HG03354 (cell line): ENCODE results near the gene RTN4IP1.
"Not testable (repeated sequence)": the region's sequence is repeated elsewhere in the genome, so short reads cannot be mapped to it uniquely, and the experiment has no call there.

ENCODE experiments used
- ATAC-seq: cut with Tn5 transposase; IDR thresholded peaks from one replicate; pipeline ENCODE4 v1.9.1; 2021; ENCODE audit warnings: mild to moderate bottlenecking; ENCODE audit not compliant: unreplicated experiment, poor library complexity, severe bottlenecking

The RTN4IP1 gene

GRCh38 chr6:106591111-106591825, 38.0 kb downstream of the RTN4IP1 start:
- ATAC-seq = no peak

GRCh38 chr6:106588937-106589336, 40.4 kb downstream of the RTN4IP1 start:
- not testable (repeated sequence) for ATAC-seq

- ATAC-seq = no peak
Observed at GRCh38 chr6:106586815-106587415, 42.4 kb downstream of the RTN4IP1 start.

GRCh38 chr6:106581468-106581867, 47.8 kb downstream of the RTN4IP1 start:
- no peak for ATAC-seq

- ATAC-seq = no peak
Observed at GRCh38 chr6:106579281-106579680, 50.0 kb downstream of the RTN4IP1 start.

GRCh38 chr6:106574741-106575458, 54.4 kb downstream of the RTN4IP1 start:
- ATAC-seq = no peak

- ATAC-seq = no peak
Observed at GRCh38 chr6:106572875-106573585, 56.3 kb downstream of the RTN4IP1 start.

- ATAC-seq = no peak
Observed at GRCh38 chr6:106572436-106572835, 56.9 kb downstream of the RTN4IP1 start.

GRCh38 chr6:106569428-106569827, 59.9 kb downstream of the RTN4IP1 start:
- ATAC-seq = no peak

GRCh38 chr6:106568530-106568929, 60.8 kb downstream of the RTN4IP1 start:
- no peak for ATAC-seq

GRCh38 chr6:106564476-106564875, 64.8 kb downstream of the RTN4IP1 start:
- no peak for ATAC-seq

- ATAC-seq = no peak
Observed at GRCh38 chr6:106563614-106564013, 65.7 kb downstream of the RTN4IP1 start.

GRCh38 chr6:106561686-106562405, 67.5 kb downstream of the RTN4IP1 start:
- ATAC-seq = no peak

- ATAC-seq = no peak
Observed at GRCh38 chr6:106560996-106561685, 68.2 kb downstream of the RTN4IP1 start.

- ATAC-seq = not testable (repeated sequence)
Observed at GRCh38 chr6:106559659-106560058, 69.6 kb downstream of the RTN4IP1 start.

GRCh38 chr6:106558364-106558763, 70.9 kb downstream of the RTN4IP1 start:
- no peak for ATAC-seq

- no peak for ATAC-seq
Observed at GRCh38 chr6:106557837-106558236, 71.5 kb downstream of the RTN4IP1 start.

- no peak for ATAC-seq
Observed at GRCh38 chr6:106556368-106556960, 72.8 kb downstream of the RTN4IP1 start.

GRCh38 chr6:106555767-106556166, 73.5 kb downstream of the RTN4IP1 start:
- ATAC-seq = no peak
